ENCODE data around the gene MCM8. TPM values are rescaled to one million over a fixed set of nuclear protein-coding genes. Genes with fewer than 3 reads are reported as not detected.
"Not testable (repeated sequence)": the region's sequence is repeated elsewhere in the genome, so short reads cannot be mapped to it uniquely, and the experiment has no call there.

MCM8 gene
- polyA plus RNA-seq, 1 experiment = 2.8 TPM

DNA sequence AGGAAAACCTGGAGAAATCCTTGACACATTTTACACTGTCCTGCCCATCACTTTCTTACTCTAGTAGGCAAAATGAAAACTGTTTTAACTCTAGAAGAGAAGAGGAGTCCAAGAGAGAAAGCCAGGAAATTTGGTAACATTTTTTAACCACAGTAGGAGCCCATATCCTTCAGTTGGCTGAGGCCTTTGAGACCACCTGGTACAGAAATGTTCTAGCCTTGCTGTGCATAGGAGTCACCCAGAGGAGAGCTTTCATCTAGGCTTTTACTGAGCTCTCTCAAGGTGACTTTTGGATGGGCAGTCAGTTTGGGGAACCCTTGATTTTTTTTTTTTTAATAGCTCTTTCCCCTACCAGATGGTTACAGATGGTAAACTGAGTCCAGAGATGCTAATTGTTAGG, 78.4 kb downstream of the MCM8 start:
- TF ChIP-seq, protein P1, sequence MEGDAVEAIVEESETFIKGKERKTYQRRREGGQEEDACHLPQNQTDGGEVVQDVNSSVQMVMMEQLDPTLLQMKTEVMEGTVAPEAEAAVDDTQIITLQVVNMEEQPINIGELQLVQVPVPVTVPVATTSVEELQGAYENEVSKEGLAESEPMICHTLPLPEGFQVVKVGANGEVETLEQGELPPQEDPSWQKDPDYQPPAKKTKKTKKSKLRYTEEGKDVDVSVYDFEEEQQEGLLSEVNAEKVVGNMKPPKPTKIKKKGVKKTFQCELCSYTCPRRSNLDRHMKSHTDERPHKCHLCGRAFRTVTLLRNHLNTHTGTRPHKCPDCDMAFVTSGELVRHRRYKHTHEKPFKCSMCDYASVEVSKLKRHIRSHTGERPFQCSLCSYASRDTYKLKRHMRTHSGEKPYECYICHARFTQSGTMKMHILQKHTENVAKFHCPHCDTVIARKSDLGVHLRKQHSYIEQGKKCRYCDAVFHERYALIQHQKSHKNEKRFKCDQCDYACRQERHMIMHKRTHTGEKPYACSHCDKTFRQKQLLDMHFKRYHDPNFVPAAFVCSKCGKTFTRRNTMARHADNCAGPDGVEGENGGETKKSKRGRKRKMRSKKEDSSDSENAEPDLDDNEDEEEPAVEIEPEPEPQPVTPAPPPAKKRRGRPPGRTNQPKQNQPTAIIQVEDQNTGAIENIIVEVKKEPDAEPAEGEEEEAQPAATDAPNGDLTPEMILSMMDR (IDR thresholded peaks at IDR 0.05; ENCODE audit: low read depth, low read length) = no peak
- H3K27ac ChIP-seq (ENCODE audit: low read depth, low read length) = no peak overlapping the region
- CTCF ChIA-PET = interaction anchor here (0.9 to 1.4 kb wide), 2 partner anchors 50 to 499 kb away, joined by 4 to 5 read pairs; no protein-coding TSS in a partner anchor
- H3K27me3 ChIP-seq (ENCODE audit: control insufficient read depth, insufficient read depth, low read length) = no peaks in the 10 kb centered on the region
- no peak for DNase-seq (ENCODE audit: low read depth, low spot score)
- POLR2A ChIA-PET = no interaction called here
- H3K9me3 ChIP-seq (ENCODE audit: control insufficient read depth, insufficient read depth, low read length) = peaks cover 4% of the 10 kb centered on the region; the same call in 1 of the 2 replicates
- no peak overlapping the region for H3K4me3 ChIP-seq (ENCODE audit: low read depth, low read length)

DNA sequence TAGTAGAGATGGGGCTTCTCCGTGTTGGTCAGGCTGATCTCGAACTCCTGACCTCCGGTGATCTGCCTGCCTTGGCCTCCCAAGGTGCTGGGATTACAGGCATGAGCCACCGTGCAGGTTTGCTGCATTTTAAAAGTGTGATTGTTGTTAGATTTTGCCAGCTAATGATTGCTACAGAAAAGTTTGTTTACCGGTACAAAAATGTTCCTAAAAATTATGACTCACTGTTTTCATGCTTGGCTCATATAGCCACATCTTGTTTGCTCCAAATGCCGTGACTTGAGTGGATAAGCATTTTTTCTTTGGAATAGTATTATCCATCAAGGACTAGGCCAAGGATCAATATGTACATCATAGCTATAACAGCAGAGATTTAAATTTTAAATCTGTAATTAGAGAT, 79.1 kb downstream of the MCM8 start:
- no peak overlapping the region for H3K4me3 ChIP-seq (ENCODE audit: low read depth, low read length)
- peaks cover 4% of the 10 kb centered on the region; the same call in 1 of the 2 replicates for H3K9me3 ChIP-seq (ENCODE audit: control insufficient read depth, insufficient read depth, low read length)
- H3K27ac ChIP-seq (ENCODE audit: low read depth, low read length) = no peak overlapping the region
- DNase-seq (ENCODE audit: low read depth, low spot score) = no peak
- ChIA-PET POLR2A (no interaction called here), CTCF (interaction anchor here (0.6 to 1.4 kb wide), 3 partner anchors 50 to 500 kb away, joined by 4 to 5 read pairs (median 5); no protein-coding TSS in a partner anchor)
- TF ChIP-seq, protein P1 (IDR thresholded peaks at IDR 0.05; ENCODE audit: low read depth, low read length) = no peak
- no peaks in the 10 kb centered on the region for H3K27me3 ChIP-seq (ENCODE audit: control insufficient read depth, insufficient read depth, low read length)

DNA sequence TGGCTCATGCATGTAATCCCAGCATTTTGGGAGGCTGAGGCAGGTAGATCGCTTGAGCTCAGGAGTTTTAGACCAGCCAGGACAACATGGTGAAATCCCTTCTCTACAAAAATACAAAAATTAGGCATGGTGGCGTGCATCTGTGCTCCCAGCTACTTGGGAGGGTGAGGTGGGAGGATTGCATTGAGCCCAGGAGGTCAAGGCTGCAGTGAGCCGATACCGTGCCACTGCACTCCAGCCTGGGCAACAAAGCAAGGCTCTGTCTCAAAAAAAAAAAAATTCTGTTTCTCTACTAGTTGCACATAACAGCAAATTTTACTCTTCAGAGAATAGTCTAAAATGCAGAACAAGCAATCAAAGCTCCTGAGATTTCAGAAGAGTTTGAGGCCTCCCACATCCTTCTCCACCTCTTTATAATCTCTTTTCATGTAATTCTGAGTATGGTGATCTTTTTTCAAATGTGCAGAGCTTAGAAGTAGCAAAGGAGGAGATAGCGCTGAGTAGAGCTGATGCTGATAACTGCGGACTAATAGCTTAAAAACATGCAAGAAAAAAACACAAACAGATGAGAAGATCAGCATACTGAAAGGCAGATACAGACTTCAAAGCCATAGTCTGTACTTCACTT, 80.1 kb downstream of the MCM8 start:
- H3K27me3 ChIP-seq (ENCODE audit: control insufficient read depth, insufficient read depth, low read length) = no peaks in the 10 kb centered on the region
- TF ChIP-seq, protein P1 (IDR thresholded peaks at IDR 0.05; ENCODE audit: low read depth, low read length) = no peak
- H3K27ac ChIP-seq (ENCODE audit: low read depth, low read length) = no peak overlapping the region
- H3K9me3 ChIP-seq (ENCODE audit: control insufficient read depth, insufficient read depth, low read length) = no peaks in the 10 kb centered on the region
- H3K4me3 ChIP-seq (ENCODE audit: low read depth, low read length) = no peak overlapping the region
- no peak for DNase-seq (ENCODE audit: low read depth, low spot score)
- ChIA-PET CTCF (interaction anchor here (0.7 kb wide), 1 partner anchor 46 kb away, joined by 4 read pairs; no protein-coding TSS in a partner anchor), POLR2A (no interaction called here)

DNA sequence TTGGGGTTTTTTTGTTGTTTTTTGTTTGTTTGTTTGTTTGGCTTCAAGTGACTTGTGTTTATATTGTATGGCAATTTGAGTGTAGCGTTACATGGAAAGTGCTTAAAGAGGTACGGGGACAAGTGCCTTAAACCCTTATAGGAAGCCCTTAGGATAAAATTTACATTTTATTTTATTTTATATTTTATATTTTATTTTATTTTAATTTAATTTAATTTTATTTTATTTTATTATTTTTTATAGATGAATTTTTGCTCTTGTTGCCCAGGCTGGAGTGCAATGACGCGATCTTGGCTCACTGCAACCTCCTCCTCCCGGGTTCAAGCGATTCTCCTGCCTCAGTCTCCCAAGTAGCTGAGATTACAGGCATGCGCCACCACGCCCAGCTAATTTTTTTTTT, 82.5 kb downstream of the MCM8 start:
- CTCF ChIA-PET; H3K4me3 ChIP-seq (ENCODE audit: low read depth, low read length); DNase-seq (ENCODE audit: low read depth, low spot score); POLR2A ChIA-PET; H3K27me3 ChIP-seq (ENCODE audit: control insufficient read depth, insufficient read depth, low read length); H3K9me3 ChIP-seq (ENCODE audit: control insufficient read depth, insufficient read depth, low read length); H3K27ac ChIP-seq (ENCODE audit: low read depth, low read length): not testable (repeated sequence)

DNA sequence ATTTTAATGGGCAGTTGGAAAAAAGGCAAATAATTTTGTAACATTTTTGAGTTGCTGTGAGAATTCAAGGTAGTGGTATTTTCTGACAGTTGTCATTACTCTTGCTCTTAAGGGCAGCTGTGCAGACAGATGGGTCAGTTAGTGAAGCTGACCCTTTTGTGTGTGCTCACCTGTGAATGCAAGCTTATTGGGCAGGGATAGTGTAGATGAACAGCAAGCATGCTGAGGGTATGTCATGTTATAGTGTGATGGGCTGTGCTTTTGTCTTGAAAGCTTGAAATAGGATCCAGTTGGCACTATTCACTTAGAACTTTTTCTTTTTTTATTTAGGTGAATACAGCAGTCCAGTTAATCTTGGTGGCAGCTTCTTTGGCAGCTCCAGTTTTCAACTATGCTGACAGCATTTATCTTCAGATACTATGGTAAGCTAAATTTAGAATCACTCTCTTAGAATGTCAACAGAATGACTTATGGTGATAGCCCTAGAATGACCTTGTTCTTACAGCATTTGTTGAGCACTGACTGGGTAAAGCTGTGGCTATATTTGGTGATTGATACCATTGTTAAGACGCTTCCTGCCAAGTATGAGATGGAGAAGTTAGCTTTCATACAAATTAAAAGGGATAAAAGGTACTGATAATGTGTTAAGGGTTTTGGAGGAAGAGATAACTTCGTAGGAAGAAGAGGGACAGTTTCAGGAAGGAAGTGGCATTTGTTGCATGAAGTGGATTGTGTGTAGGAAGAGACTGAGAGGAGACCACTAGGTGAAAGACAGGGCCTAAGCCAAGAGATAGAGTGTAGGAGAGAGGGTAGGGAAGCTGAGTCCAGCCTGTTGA, 83.9 kb downstream of the MCM8 start:
- DNase-seq (ENCODE audit: low read depth, low spot score) = no peak
- H3K4me3 ChIP-seq (ENCODE audit: low read depth, low read length) = no peak overlapping the region
- no peaks in the 10 kb centered on the region for H3K27me3 ChIP-seq (ENCODE audit: control insufficient read depth, insufficient read depth, low read length)
- POLR2A ChIA-PET = no interaction called here
- no peaks in the 10 kb centered on the region for H3K9me3 ChIP-seq (ENCODE audit: control insufficient read depth, insufficient read depth, low read length)
- CTCF ChIA-PET = interaction anchor here (0.5 to 1.2 kb wide), 3 partner anchors 39 to 506 kb away, joined by 3 read pairs; no protein-coding TSS in a partner anchor
- H3K27ac ChIP-seq (ENCODE audit: low read depth, low read length) = no peak overlapping the region
- TF ChIP-seq, protein P1 (IDR thresholded peaks at IDR 0.05; ENCODE audit: low read depth, low read length) = no peak
